CD4-positive, alpha-beta T cell (primary cell): ENCODE results near the gene GALNT3. TPM values are rescaled to one million over a fixed set of nuclear protein-coding genes. Genes with fewer than 3 reads are reported as not detected.

Experiments
- ATAC-seq: fragments of 200-7000 bp; cut with Tn5 transposase; one replicate; pipeline ENCODE4 v1.10.0; 2022; ENCODE audit warnings: mild to moderate bottlenecking; ENCODE audit not compliant: poor library complexity
- CTCF ChIA-PET: fragments of 350-600 bp; sonication (Branson Sonifier 250); formaldehyde crosslinking; loops from one replicate; lab custom pipeline; 2021; ENCODE audit warnings: antibody characterized with exemption, inconsistent platforms; lab: Charles Lee
- POLR2A ChIA-PET: fragments of 350-600 bp; sonication (Branson Sonifier 250); formaldehyde crosslinking; loops from one replicate; lab custom pipeline; 2021; ENCODE audit warnings: antibody characterized with exemption, inconsistent platforms; lab: Charles Lee
- DNase-seq, 14 experiments: peaks; one replicate each; pipeline ENCODE4 v3.0.0-alpha.2; 2013 to 2020; ENCODE audit warnings: mixed read lengths in 2 of 14
- H3K27ac ChIP-seq, 2 donors: one replicate each; pipeline versions ENCODE4 v1.5.1 to v1.7.0; 2013; ENCODE audit warnings: low read length in 2 of 2, low read depth in 1 of 2, mild to moderate bottlenecking in 1 of 2
- H3K27me3 ChIP-seq, 2 experiments: 1 replicate in 1 of 2; 2 replicates in 1 of 2; pipeline versions ENCODE4 v1.6.1 to v1.7.0; 2013; ENCODE audit warnings: low read length in 2 of 2, control low read depth in 1 of 2, mild to moderate bottlenecking in 1 of 2, moderate library complexity in 1 of 2; ENCODE audit not compliant: insufficient read depth in 2 of 2, control insufficient read depth in 1 of 2
- H3K36me3 ChIP-seq: one replicate; pipeline ENCODE4 v1.6.1; 2013; ENCODE audit warnings: low read length, control low read depth; ENCODE audit not compliant: insufficient read depth
- H3K4me1 ChIP-seq: one replicate; pipeline ENCODE4 v1.6.1; 2013; ENCODE audit warnings: low read length, control low read depth; ENCODE audit not compliant: insufficient read depth
- H3K4me3 ChIP-seq: one replicate; pipeline ENCODE4 v1.5.1; 2013; ENCODE audit warnings: mild to moderate bottlenecking, low read length, moderate library complexity
- H3K9me3 ChIP-seq, 2 experiments: 1 replicate in 1 of 2; 2 replicates in 1 of 2; pipeline versions ENCODE4 v1.6.1 to v1.7.0; 2013; ENCODE audit warnings: low read length in 2 of 2, mild to moderate bottlenecking in 2 of 2, control low read depth in 1 of 2, moderate library complexity in 1 of 2; ENCODE audit not compliant: control insufficient read depth in 1 of 2, insufficient read depth in 1 of 2
- H3K27ac Mint-ChIP-seq: one replicate; pipeline ENCODE4 v1.8.0; 2020; ENCODE audit warnings: mixed read lengths
- H3K27me3 Mint-ChIP-seq: one replicate; pipeline ENCODE4 v1.8.0; 2021; ENCODE audit warnings: mixed read lengths
- H3K36me3 Mint-ChIP-seq: one replicate; pipeline ENCODE4 v1.8.0; 2021; ENCODE audit warnings: low read depth, mixed read lengths
- H3K4me1 Mint-ChIP-seq: one replicate; pipeline ENCODE4 v1.8.0; 2021; ENCODE audit warnings: low read depth, mixed read lengths
- H3K4me3 Mint-ChIP-seq: one replicate; pipeline ENCODE4 v1.8.0; 2020; ENCODE audit warnings: mild to moderate bottlenecking, mixed read lengths
- H3K9me3 Mint-ChIP-seq: one replicate; pipeline ENCODE4 v1.8.0; 2020; ENCODE audit warnings: mixed read lengths
- CTCF ChIP-seq: fragments of 200-600 bp; IDR thresholded peaks from one replicate; pipeline ENCODE4 v1.8.0; 2022; ENCODE audit warnings: antibody characterized with exemption, mild to moderate bottlenecking
- intact Hi-C, 2 experiments: fragments of 100-400 bp; cut with DNase I in 1 of 2; cut with micrococcal nuclease in 1 of 2; formaldehyde crosslinking; loops; one replicate each; pipeline versions ENCODE4 v1.15.1 to v1.9.0; 2023 to 2025; cut with DNase I, micrococcal nuclease
- total RNA-seq, 174 experiments: library from RNA in 2 of 174; stranded (reverse) in 2 of 174; gene quantifications; one replicate each; pipeline ENCODE4 v1.2.3 and lab custom pipeline; 2021 to 2026

GALNT3 gene
- total RNA-seq, 2 experiments from 2014 or later: 2.9 to 3.3 TPM

GRCh38 chr2:165839610-165840009, 45.6 kb upstream of the GALNT3 start:
- no peaks in the 10 kb centered on the region for H3K4me1 ChIP-seq
- Mint-ChIP-seq H3K36me3 (no peaks in the 10 kb centered on the region), H3K9me3 (no peaks in the 10 kb centered on the region), H3K27ac (no peak overlapping the region), H3K4me1 (no peaks in the 10 kb centered on the region), H3K4me3 (no peak overlapping the region), H3K27me3 (no peaks in the 10 kb centered on the region)
- no peak for DNase-seq
- no peaks in the 10 kb centered on the region for H3K36me3 ChIP-seq
- intact Hi-C loops: no loop called here
- H3K27me3 ChIP-seq: no peaks in the 10 kb centered on the region
- ChIA-PET CTCF (no interaction called here), POLR2A (no interaction called here)
- no peak for ATAC-seq
- no peak overlapping the region for H3K27ac ChIP-seq
- TF ChIP-seq CTCF: no peak
- no peak overlapping the region for H3K4me3 ChIP-seq
- H3K9me3 ChIP-seq: no peaks in the 10 kb centered on the region

GRCh38 chr2:165837122-165837521, 43.1 kb upstream of the GALNT3 start:
- no peaks in the 10 kb centered on the region for H3K9me3 Mint-ChIP-seq
- Histone ChIP-seq H3K4me3 (no peak overlapping the region), H3K36me3 (no peaks in the 10 kb centered on the region), H3K9me3 (no peaks in the 10 kb centered on the region), H3K27ac (no peak overlapping the region), H3K27me3 (no peaks in the 10 kb centered on the region), H3K4me1 (no peaks in the 10 kb centered on the region)
- DNase-seq: no peak
- ChIA-PET POLR2A (no interaction called here), CTCF (no interaction called here)
- H3K36me3 Mint-ChIP-seq: no peaks in the 10 kb centered on the region
- no peak overlapping the region for H3K27ac Mint-ChIP-seq
- no peak for ATAC-seq
- intact Hi-C loops: no loop called here
- TF ChIP-seq CTCF: no peak
- H3K27me3 Mint-ChIP-seq: no peaks in the 10 kb centered on the region
- H3K4me3 Mint-ChIP-seq: no peak overlapping the region
- H3K4me1 Mint-ChIP-seq: no peaks in the 10 kb centered on the region

- H3K4me3 Mint-ChIP-seq: no peak overlapping the region
- CTCF ChIA-PET: no interaction called here
- no peaks in the 10 kb centered on the region for H3K36me3 Mint-ChIP-seq
- Histone ChIP-seq H3K27me3 (no peaks in the 10 kb centered on the region), H3K9me3 (no peaks in the 10 kb centered on the region), H3K36me3 (no peaks in the 10 kb centered on the region), H3K4me3 (no peak overlapping the region), H3K27ac (no peak overlapping the region), H3K4me1 (no peaks in the 10 kb centered on the region)
- H3K9me3 Mint-ChIP-seq: no peaks in the 10 kb centered on the region
- no peaks in the 10 kb centered on the region for H3K4me1 Mint-ChIP-seq
- POLR2A ChIA-PET: no interaction called here
- intact Hi-C loops: no loop called here
- H3K27ac Mint-ChIP-seq: no peak overlapping the region
- H3K27me3 Mint-ChIP-seq: no peaks in the 10 kb centered on the region
- TF ChIP-seq CTCF: no peak
- ATAC-seq (no peak), DNase-seq (no peak)
Measured at GRCh38 chr2:165835363-165835762, 41.3 kb upstream of the GALNT3 start.
